Body of pancreas (tissue), 4 donors: ENCODE measurements around the gene PPP2R5E.

Experiments used
- POLR2A ChIP-seq, 3 donors: fragments of 450-650 bp; IDR thresholded peaks; one replicate each; pipeline ENCODE4 v1.6.1; 2016; ENCODE audit warnings: antibody characterized with exemption in 3 of 3, mild to moderate bottlenecking in 2 of 3
- TF ChIP-seq, protein P1 (sequence below), 7 experiments: fragments of 450-650 bp in 4 of 7; fragments of 200-600 bp in 3 of 7; sonication (generic) in 3 of 7; IDR thresholded peaks; one replicate each; pipeline ENCODE4 v1.5.1; 2016 to 2019; ENCODE audit warnings: antibody characterized with exemption in 7 of 7

DNA sequence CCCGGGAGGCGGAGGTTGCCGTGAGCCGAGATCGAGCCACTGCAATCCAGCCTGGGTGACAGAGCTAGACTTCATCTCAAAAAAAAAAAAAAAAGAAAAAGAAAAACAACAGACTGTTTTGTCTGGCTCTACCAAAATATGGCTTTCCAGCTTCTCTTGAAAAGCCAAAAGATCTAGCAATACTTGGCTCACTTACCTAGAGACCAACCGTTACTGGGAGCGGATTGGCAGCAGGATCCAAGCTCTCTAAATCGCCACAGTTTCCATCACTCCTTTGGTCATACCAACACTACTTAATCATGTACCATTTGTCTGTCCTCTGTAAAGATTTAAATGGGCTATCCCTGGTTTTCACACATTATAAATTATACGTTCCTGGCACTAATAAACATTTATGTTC is 136.8 kb downstream of the PPP2R5E start:
- TF ChIP-seq POLR2A (IDR thresholded peaks at IDR 0.05): no peak
- TF ChIP-seq, protein P1, sequence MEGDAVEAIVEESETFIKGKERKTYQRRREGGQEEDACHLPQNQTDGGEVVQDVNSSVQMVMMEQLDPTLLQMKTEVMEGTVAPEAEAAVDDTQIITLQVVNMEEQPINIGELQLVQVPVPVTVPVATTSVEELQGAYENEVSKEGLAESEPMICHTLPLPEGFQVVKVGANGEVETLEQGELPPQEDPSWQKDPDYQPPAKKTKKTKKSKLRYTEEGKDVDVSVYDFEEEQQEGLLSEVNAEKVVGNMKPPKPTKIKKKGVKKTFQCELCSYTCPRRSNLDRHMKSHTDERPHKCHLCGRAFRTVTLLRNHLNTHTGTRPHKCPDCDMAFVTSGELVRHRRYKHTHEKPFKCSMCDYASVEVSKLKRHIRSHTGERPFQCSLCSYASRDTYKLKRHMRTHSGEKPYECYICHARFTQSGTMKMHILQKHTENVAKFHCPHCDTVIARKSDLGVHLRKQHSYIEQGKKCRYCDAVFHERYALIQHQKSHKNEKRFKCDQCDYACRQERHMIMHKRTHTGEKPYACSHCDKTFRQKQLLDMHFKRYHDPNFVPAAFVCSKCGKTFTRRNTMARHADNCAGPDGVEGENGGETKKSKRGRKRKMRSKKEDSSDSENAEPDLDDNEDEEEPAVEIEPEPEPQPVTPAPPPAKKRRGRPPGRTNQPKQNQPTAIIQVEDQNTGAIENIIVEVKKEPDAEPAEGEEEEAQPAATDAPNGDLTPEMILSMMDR (IDR thresholded peaks at IDR 0.05): no peak
